ENCODE measurements around the gene DMTF1.

GRCh38 chr7:87193912-87194311 is 41.7 kb downstream of the DMTF1 start:
- TF ChIP-seq EZH2phosphoT487 (IDR thresholded peaks at IDR 0.05; ENCODE audit: low read depth, severe bottlenecking, unreplicated experiment) (no peak), EZH2 (IDR thresholded peaks at IDR 0.05; ENCODE audit: borderline replicate concordance) (no peak)
- TF ChIP-seq, protein P1, sequence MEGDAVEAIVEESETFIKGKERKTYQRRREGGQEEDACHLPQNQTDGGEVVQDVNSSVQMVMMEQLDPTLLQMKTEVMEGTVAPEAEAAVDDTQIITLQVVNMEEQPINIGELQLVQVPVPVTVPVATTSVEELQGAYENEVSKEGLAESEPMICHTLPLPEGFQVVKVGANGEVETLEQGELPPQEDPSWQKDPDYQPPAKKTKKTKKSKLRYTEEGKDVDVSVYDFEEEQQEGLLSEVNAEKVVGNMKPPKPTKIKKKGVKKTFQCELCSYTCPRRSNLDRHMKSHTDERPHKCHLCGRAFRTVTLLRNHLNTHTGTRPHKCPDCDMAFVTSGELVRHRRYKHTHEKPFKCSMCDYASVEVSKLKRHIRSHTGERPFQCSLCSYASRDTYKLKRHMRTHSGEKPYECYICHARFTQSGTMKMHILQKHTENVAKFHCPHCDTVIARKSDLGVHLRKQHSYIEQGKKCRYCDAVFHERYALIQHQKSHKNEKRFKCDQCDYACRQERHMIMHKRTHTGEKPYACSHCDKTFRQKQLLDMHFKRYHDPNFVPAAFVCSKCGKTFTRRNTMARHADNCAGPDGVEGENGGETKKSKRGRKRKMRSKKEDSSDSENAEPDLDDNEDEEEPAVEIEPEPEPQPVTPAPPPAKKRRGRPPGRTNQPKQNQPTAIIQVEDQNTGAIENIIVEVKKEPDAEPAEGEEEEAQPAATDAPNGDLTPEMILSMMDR (IDR thresholded peaks at IDR 0.05; ENCODE audit: poor library complexity), result no peak

Measured in hepatocyte (in vitro differentiated cells).